Kidney tubule cell (primary cell): ENCODE results near the gene IL21R.

ENCODE experiments used
- DNase-seq: peaks from one replicate; pipeline ENCODE4 v3.0.0-alpha.2; 2018; ENCODE audit warnings: low spot score

IL21R gene

GRCh38 chr16:27401768-27402568 is at the start of gene IL21R:
IL21R (plus strand) TSS chr16:27402174; CDS start chr16:27430072, 27,898 bp downstream.
- peak; percentile 58 for DNase-seq

GRCh38 chr16:27353853-27354252 is 48.1 kb upstream of the IL21R start:
- no peak for DNase-seq

GRCh38 chr16:27355610-27356009 is 46.4 kb upstream of the IL21R start:
- peak; percentile 17 for DNase-seq

DNA sequence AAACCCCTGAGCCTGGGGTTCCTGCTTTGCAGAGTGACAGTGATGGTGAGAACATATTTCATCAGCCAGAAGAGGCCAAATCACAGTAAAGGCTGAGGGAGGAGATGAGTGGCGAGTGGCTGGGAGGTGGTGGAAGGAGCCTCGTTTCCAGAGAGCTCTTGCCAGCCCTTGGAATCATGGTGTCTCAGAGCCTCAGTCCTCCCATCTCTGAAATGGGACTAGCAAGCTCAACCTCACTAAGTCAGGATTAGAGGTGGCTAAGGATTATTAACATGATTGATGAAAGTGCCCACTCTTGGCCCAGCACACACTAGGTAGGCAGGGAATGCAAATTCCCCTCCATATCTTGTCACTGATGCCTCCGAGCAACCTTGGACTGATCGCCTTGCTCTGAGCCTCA is 45.2 kb upstream of the IL21R start:
- DNase-seq, result no peak

GRCh38 chr16:27359051-27359450 is 42.9 kb upstream of the IL21R start:
- DNase-seq, result no peak

DNA sequence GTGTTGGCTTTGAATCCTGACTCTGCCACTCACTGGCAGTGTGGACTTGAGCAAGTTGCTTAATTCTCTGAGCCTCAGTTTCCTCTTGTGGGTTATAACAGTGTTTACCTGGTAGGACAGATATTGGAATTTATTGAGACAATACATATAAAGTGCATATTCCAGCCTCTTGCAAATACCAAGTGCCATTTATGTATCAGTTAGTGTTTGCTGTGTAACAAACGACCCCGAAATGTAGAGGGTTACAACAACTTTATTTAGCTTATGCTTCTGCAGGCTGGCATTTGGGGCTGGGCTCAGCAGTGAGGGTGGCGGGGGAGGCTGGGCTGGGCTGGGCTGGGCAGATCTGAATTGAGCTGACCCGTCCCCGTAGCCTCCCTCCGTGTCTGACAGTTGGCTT is 42.4 kb upstream of the IL21R start:
- DNase-seq, result no peak

DNA sequence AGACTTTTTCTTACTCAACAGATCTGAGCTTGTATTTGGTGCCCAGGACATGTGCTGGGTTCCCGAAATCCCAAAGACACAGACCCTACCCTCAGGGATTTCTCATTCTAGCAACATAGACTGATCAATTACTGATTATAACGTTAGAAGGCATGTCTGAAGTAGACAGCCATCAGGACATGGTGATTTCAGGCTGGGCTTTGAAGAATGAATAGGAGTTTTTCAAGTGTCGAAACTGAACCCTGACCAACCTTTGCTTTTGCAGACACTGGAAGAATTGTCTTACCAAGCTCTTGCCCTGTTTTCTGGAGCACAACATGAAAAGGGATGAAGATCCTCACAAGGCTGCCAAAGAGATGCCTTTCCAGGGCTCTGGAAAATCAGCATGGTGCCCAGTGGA is 40.0 kb upstream of the IL21R start:
- no peak for DNase-seq

GRCh38 chr16:27362570-27363245 is 39.3 kb upstream of the IL21R start:
- DNase-seq, result no peak

- no peak for DNase-seq
Observed at GRCh38 chr16:27363246-27363632, 38.7 kb upstream of the IL21R start.

- peak; percentile 56 for DNase-seq
Observed at GRCh38 chr16:27363797-27364196, 38.2 kb upstream of the IL21R start.

DNA sequence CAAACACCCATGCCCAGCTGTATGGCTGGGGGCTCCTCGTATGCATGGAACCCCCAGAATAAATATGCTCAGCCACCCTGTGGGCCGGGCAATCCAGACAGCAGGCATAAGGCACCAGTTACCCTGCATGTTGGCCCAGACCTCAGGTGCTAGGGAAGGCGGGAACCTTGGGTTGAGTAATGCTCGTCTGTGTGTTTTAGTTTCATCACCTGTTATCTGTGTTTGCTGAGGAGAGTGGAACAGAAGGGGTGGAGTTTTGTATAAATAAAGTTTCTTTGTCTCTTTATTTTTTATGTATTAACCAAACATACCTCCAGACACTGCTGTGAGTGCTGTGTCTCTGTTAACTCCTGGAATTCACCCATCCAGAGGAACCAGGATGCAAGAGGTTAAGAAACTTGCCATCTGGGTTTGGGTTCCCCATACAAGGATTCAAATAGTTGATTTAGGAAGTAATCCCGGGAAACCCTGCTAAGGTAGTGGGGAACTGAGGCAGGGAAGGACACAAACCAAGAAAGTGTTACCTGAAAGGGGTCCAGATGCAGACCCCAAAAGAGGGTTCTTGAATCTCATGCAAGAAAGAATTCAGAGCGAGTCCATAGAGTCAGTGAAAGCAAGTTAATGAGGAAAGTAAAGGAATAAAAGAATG is 37.4 kb upstream of the IL21R start:
- DNase-seq, result peak; percentile 48

- DNase-seq, result peak; percentile 95
Observed at GRCh38 chr16:27365142-27366089, 36.6 kb upstream of the IL21R start.

DNA sequence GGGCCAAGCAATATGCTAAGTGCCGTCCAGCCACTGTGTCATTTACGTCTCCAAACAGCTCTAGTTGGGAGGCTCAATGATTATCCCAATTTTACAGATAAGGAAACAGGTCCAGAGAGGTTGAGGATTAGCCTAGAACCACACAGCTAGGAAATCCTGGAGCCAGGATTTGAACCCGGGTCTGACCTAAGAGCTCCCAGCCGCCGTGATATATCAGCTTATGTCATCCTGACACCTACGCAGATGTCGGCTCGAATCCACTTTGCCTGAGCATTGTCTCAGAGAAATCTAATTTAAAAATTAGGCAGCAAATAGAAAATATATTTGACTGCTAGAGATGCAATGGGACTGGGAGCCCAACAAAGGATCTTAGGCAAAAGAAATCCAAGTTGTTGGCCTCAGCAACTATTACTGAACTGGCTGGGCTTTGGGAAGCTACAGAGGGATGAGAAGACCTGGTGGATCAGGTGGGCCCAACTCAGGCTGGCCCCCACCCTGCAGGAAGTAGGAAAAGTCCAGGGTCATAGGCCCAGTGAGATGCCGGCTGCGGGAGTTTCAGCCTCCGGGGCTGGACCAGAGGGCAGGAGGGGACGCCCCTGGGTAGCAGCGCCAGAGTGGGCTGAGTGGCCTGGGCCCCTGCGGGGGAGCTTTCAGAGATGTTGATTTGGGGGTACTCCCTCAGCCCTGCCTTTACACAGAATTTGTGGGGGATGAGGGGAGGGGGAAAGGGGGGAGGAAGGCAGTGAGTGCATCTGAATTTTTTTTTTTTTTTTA is 35.1 kb upstream of the IL21R start:
- DNase-seq, result no peak

GRCh38 chr16:27367461-27368357 is 34.3 kb upstream of the IL21R start:
- peak; percentile 71 for DNase-seq

GRCh38 chr16:27368358-27368722 is 33.6 kb upstream of the IL21R start:
- DNase-seq, result no peak

DNA sequence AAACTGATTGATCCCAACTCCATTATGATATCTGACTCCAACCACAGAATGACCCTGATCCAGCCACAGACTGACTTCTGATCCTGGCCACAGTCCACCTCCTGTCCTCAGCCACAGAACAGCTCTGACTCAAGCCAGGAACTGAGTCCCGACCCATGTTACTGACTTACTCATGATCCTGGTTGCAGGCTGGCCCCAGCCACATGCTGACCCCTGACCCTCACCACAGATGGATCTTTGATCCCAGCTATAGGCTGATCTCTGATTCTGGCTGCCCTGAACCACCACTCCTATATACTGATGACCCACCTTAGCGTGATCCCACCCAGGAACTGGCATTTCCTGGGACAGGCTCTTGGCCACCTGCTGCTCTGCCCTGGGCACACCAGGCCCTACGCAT is 32.2 kb upstream of the IL21R start:
- peak; percentile 48 for DNase-seq

- no peak for DNase-seq
Observed at GRCh38 chr16:27370318-27370717, 31.7 kb upstream of the IL21R start.

GRCh38 chr16:27373312-27373711 is 28.7 kb upstream of the IL21R start:
- DNase-seq, result no peak

GRCh38 chr16:27374221-27374803 is 27.7 kb upstream of the IL21R start:
- DNase-seq, result no peak
